Stomach (tissue), 4 donors: ENCODE results near the gene EIF3J.

Experiments used
- POLR2A ChIP-seq, 4 donors: fragments of 450-650 bp; IDR thresholded peaks; one replicate each; pipeline ENCODE4 v1.6.1; 2016; ENCODE audit warnings: antibody characterized with exemption in 4 of 4, control low read depth in 2 of 4, mild to moderate bottlenecking in 1 of 4, moderate library complexity in 1 of 4
- TF ChIP-seq, protein P1 (sequence below), 7 experiments: fragments of 450-650 bp in 4 of 7; fragments of 200-600 bp in 3 of 7; sonication (generic) in 3 of 7; IDR thresholded peaks; one replicate each; pipeline ENCODE4 v1.5.1; 2016 to 2019; ENCODE audit warnings: antibody characterized with exemption in 7 of 7, control low read depth in 2 of 7, mild to moderate bottlenecking in 1 of 7

DNA sequence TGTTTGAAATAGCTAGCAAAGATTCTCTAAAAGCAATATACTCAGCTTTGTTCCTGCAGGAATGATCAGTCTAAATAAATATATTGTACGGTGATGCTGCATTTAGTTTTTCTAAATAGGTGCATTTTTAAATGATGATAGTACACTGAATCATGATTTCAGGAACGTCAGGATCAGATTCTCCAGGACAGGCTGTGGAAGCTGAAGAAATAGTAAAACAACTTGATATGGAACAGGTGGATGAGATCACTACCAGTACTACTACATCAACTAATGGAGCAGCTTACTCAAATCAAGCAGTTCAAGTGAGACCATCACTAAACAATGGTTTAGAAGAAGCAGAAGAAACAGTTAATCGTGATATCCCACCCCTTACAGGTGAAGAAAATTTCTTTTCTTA, 46.3 kb upstream of the EIF3J start:
- TF ChIP-seq, protein P1, sequence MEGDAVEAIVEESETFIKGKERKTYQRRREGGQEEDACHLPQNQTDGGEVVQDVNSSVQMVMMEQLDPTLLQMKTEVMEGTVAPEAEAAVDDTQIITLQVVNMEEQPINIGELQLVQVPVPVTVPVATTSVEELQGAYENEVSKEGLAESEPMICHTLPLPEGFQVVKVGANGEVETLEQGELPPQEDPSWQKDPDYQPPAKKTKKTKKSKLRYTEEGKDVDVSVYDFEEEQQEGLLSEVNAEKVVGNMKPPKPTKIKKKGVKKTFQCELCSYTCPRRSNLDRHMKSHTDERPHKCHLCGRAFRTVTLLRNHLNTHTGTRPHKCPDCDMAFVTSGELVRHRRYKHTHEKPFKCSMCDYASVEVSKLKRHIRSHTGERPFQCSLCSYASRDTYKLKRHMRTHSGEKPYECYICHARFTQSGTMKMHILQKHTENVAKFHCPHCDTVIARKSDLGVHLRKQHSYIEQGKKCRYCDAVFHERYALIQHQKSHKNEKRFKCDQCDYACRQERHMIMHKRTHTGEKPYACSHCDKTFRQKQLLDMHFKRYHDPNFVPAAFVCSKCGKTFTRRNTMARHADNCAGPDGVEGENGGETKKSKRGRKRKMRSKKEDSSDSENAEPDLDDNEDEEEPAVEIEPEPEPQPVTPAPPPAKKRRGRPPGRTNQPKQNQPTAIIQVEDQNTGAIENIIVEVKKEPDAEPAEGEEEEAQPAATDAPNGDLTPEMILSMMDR (IDR thresholded peaks at IDR 0.05): no peak
- no peak for TF ChIP-seq POLR2A (IDR thresholded peaks at IDR 0.05)
